Skin epidermis (tissue), 12 donors: ENCODE results near the gene TOR1B.
A peak's percentile ranks its signal among the peaks of the same experiment; 100 is the strongest.

ENCODE experiments used
- H3K27ac ChIP-seq, 21 experiments: fragments of 200-600 bp; sonication (generic) in 11 of 21; one replicate each; pipeline ENCODE4 v1.5.0; 2020; ENCODE audit warnings: mild to moderate bottlenecking in 3 of 21, inconsistent platforms in 2 of 21, moderate library complexity in 2 of 21
- H3K4me3 ChIP-seq, 7 experiments: fragments of 200-600 bp; sonication (generic) in 2 of 7; one replicate each; pipeline ENCODE4 v1.5.0; 2020; ENCODE audit warnings: inconsistent platforms in 2 of 7, mild to moderate bottlenecking in 2 of 7, moderate library complexity in 1 of 7

The TOR1B gene

GRCh38 chr9:129809346-129809745 is 6.4 kb downstream of the TOR1B start:
- H3K4me3 ChIP-seq: no peak overlapping the region
- H3K27ac ChIP-seq: no peak overlapping the region

- Histone ChIP-seq H3K4me3 (no peak overlapping the region), H3K27ac (no peak overlapping the region)
Observed at GRCh38 chr9:129810116-129810515, 7.1 kb downstream of the TOR1B start.

- H3K27ac ChIP-seq: no peak overlapping the region
Observed at GRCh38 chr9:129810788-129811187, 7.8 kb downstream of the TOR1B start.

DNA sequence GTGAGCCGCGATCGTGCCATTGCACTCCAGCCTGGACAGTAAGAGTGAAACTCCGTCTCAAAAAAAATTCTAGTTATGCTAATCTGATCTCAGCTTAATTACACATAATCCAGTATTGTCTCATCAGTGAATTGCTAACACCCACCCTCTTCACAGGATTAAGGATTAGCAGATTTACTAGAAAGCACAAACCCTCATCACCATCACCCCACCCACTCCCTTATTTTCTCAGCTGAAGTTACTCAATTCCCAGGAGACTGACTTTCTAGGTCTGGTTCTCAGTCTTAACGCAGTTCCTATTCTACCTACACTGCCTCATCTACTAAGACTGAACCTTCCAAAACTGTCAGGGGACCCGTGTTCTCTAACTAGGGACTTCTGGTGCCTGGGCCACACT is 9.0 kb downstream of the TOR1B start:
- no peak overlapping the region for H3K4me3 ChIP-seq
- no peak overlapping the region for H3K27ac ChIP-seq

More at GRCh38 chr9:129810788-129811187, 7.8 kb downstream of the TOR1B start:
- H3K4me3 ChIP-seq: no peak overlapping the region

GRCh38 chr9:129812385-129812784 is 9.4 kb downstream of the TOR1B start:
- H3K4me3 ChIP-seq: no peak overlapping the region
- no peak overlapping the region for H3K27ac ChIP-seq

DNA sequence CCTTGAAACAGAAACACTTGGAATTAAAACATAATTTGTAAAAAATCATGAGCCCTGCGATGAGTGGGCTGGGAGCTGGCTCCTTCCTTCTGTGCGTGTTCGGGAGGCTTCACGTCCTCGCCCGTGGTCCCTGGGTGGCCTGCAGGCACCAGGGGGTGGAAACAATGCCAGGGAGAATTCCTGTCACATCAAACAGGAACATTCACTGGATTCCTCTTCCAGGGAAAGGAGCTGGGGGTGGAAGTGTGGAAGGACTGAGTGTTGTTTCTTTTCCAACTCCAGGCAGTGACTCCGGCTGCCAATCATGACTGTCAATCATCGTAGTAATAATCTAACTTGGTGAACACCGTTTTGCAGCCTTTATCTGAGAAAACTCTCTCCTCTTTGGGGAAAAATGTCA is 10.7 kb downstream of the TOR1B start:
- H3K4me3 ChIP-seq: no peak overlapping the region
- H3K27ac ChIP-seq: no peak overlapping the region

DNA sequence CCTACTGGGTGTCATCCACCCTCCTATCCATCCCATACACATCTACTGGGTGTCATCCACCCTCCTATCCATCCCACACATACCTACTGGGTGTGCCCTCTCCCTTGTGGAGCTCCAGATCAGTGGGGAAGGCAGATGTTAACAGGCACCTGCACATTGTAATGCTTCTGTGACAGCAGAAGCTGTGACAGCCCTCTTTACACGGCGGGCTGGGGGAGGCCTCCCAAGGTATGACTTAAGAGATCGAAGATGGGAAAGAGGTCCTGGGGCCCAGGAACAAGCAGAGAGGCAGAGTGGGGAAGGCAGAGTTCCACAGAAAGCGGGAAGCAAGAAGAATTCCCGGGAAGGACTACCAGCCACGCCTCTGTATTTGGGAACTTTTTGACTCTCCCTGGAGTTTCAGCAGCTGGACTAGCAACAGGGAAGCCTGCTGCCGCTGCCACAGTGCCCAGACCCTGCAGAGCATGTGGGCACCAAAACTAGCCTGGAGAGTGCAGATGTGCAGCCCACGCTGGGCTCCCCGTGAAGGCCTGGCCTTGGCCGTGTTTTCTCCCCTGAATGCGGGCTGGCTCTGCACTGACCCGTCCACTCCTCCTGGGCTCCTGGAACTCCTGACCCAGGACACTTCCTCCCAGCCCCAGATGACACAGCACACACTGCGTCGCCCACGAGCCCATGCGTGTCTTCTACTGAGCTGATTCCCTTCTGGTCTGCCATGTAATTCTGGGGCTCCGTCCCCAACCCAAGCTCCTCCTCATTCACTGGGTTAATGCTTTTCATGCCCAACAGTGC is 11.6 kb downstream of the TOR1B start:
- no peak overlapping the region for H3K4me3 ChIP-seq
- no peak overlapping the region for H3K27ac ChIP-seq

DNA sequence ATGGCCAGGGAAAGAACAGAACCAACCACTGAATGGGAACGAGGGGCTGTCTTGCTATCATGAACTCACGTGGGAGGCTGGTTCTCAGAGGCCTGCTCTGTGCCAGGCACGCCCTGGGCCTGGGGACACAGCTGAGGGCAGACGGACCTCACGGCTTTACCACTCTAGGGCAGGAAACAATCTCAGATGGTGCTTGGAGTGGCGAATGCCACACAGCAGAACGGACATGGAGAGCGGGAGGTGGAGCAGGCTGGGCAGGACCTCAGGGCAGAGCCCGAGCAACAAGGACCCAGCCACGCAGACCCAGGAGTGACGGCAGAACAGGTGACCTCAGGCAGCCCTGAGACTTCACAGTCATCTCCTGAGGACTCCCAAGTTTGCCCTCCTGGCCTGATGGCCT is 12.3 kb downstream of the TOR1B start:
- no peak overlapping the region for H3K27ac ChIP-seq
- no peak overlapping the region for H3K4me3 ChIP-seq

DNA sequence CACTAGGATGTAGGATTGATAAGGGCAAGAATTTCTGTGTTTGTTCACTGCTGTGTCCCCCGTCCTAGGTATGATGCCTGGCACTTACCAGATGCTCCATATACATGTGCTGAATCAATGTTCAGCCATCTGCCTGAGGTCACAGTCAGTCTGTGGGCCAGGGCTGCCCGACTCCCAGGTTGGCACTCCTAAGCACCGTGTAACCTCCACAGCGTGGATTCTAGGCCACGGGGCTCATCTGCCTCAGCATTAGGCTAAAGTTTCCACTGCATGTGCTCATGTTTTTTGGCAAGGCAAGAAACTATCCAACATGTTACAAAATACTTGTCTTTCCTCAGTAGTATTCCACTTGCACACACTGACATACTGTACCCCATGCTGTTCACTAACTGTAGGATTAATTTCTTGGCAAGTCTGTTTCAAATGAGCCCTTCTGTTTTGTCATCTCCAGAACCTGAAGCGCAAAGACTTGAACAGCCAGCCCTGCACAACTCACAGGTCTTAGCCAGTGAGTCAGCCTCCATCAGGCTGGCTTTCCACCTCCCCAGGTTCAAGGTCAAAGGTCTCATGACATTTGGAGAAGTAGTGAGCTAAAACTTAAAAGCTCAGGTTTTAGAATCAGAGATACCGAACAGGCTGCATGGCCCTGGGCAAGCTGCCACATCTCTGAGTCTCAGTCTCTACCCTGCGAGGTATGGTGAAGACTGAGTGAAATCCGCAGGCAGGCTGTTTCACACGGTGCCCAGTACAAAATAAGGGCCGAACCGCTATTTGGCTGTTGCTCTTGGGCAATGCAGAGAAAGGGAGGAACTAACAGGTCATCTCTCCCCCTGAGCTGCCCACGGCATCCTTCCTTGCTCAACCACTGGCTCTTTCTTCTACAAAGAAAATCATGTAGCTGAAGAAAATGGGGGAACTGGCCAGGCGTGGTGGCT is 13.8 kb downstream of the TOR1B start:
- no peak overlapping the region for H3K4me3 ChIP-seq
- peak overlapping the region in 1 of 21 experiments; percentile 10 for H3K27ac ChIP-seq

- H3K4me3 ChIP-seq: peak overlapping the region; percentile 70 to 96 (median 86)
- H3K27ac ChIP-seq: peak overlapping the region; percentile 68 to 97 (median 90)
Observed at GRCh38 chr9:129822898-129823541, 20.0 kb downstream of the TOR1B start.

DNA sequence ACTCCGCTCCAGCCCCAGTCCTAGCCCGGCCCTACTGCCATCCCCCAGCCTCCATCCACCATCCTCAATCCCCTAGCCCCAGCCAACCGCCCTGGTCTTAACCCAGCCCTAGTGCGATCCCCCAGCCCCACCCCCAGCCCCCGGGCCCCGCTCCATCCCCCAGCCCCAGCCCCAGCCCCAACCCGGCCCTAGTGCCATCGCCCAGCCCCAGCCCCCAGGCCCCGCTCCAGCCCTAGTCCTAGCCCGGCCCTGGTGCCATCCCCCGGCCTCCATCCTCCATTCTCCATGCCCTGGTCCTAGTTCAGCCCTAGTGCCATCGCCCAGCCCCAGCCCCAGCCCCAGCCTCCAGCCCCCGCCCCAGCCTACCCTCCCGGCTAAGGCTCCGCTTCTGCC is 20.6 kb downstream of the TOR1B start:
- peak overlapping the region; percentile 70 to 96 (median 86) for H3K4me3 ChIP-seq
- H3K27ac ChIP-seq: peak overlapping the region; percentile 68 to 97 (median 90)

GRCh38 chr9:129823935-129824601 is 21.1 kb downstream of the TOR1B start, which contains the start of gene TOR1A:
Gene TOR1A, minus strand, starts transcription at chr9:129824136. Its CDS starts 51 bp downstream, at chr9:129824085.
- Histone ChIP-seq H3K27ac (peak within 1 kb of the TSS; percentile 68 to 97 (median 90)), H3K4me3 (peak within 1 kb of the TSS; percentile 70 to 96 (median 86))

DNA sequence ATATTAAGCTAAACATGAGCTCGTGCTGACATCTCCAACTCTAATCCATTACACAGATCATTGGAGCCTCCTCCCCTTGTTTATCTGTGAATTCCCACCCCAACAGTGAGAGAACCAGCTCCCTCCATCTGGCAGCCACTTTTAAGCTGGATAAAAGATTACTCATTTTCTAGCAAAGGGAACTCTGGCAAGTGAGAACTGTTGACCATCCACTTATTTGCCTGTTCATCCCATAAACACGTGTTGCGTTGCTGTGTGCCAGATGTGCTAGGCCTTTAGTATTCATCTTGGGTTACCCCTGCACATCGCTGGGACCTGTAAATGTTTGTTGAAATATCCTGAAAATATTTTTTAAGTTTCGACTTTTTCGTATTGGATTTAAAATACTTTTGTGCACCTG is 23.4 kb downstream of the TOR1B start:
- H3K27ac ChIP-seq: no peak overlapping the region
- H3K4me3 ChIP-seq: no peak overlapping the region

DNA sequence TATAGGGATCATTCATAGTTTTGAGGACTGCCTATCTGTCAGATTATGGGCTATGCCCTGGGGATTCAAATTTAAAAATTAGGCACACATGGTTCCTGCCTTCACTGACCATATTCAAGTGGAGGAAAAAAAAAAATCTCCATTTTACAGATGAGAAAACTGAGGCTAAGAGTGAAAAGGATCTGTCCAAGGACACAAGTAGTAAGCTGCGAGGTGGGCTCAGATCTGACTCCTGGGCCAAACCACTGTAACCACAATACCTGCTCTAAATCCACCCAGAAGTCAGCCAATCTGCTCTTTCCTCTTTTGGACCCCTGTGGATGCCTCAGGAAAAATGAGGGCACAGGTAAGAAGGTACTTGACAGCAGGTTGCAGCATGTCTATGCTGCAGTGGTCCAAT is 23.8 kb downstream of the TOR1B start:
- Histone ChIP-seq H3K27ac (no peak overlapping the region), H3K4me3 (no peak overlapping the region)

DNA sequence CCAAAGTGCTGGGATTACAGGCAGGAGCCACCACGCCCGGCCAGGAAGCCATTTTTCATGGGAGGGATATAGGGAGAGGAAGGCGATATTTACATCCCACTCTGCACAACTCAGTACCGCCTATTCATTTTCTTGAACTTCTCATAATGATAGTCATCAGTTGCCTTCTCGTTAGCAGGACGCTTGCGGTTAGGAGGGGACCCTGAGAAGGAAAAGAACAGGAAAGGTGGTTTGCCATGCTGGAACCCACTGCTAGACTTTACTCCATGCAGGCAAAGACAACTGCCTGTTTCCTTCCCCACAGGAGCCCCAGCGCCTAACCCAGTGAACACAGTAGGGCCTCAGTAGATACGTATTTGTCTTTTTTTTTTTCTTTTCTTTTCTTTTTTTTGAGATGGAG is 25.1 kb downstream of the TOR1B start:
- Histone ChIP-seq H3K27ac (no peak overlapping the region), H3K4me3 (no peak overlapping the region)

- no peak overlapping the region for H3K4me3 ChIP-seq
- H3K27ac ChIP-seq: no peak overlapping the region
Observed at GRCh38 chr9:129828969-129829368, 26.0 kb downstream of the TOR1B start.

GRCh38 chr9:129832982-129833381 is 30.0 kb downstream of the TOR1B start:
- Histone ChIP-seq H3K27ac (no peak overlapping the region), H3K4me3 (no peak overlapping the region)

GRCh38 chr9:129834489-129835127 is 31.6 kb downstream of the TOR1B start:
- Histone ChIP-seq H3K27ac (peak overlapping the region; percentile 15 to 95 (median 91)), H3K4me3 (peak overlapping the region; percentile 70 to 100 (median 97))
